ENCODE data around the gene NTN1. TPM values are rescaled to one million over a fixed set of nuclear protein-coding genes. Genes with fewer than 3 reads are reported as not detected.

NTN1 gene
- total RNA-seq, 4 donors from 2014 or later: 3.3 to 19.2 (median 10.4) TPM

- H3K4me1 ChIP-seq: peaks cover 2% of the 10 kb centered on the region in 2 donors
- H3K9me3 ChIP-seq: no peaks in the 10 kb centered on the region
- H3K4me3 ChIP-seq: no peak overlapping the region
- no peak for DNase-seq
- intact Hi-C loops (cut with DNase I; ENCODE audit: low total_unique reads): no loop called here
- no peak for TF ChIP-seq CTCF (IDR thresholded peaks at IDR 0.05)
- no peak for TF ChIP-seq POLR2A (IDR thresholded peaks at IDR 0.05)
- H3K27ac ChIP-seq: no peak overlapping the region
- H3K27me3 ChIP-seq: no peaks in the 10 kb centered on the region
- no peaks in the 10 kb centered on the region for H3K36me3 ChIP-seq
Observed at GRCh38 chr17:9200699-9201359, 179.5 kb downstream of the NTN1 start.

- Histone ChIP-seq H3K36me3 (no peaks in the 10 kb centered on the region), H3K4me1 (peaks cover 7 to 12% of the 10 kb centered on the region in 2 donors), H3K9me3 (no peaks in the 10 kb centered on the region), H3K27me3 (no peaks in the 10 kb centered on the region), H3K4me3 (no peak overlapping the region), H3K27ac (no peak overlapping the region)
- intact Hi-C loops (cut with DNase I; ENCODE audit: low total_unique reads): no loop called here
- TF ChIP-seq CTCF (IDR thresholded peaks at IDR 0.05) (no peak), POLR2A (IDR thresholded peaks at IDR 0.05) (no peak)
- no peak for DNase-seq
Observed at GRCh38 chr17:9202532-9202931, 181.2 kb downstream of the NTN1 start.

GRCh38 chr17:9203771-9204425 is 182.6 kb downstream of the NTN1 start:
- no peak for TF ChIP-seq CTCF (IDR thresholded peaks at IDR 0.05)
- TF ChIP-seq POLR2A (IDR thresholded peaks at IDR 0.05): no peak
- Histone ChIP-seq H3K9me3 (no peaks in the 10 kb centered on the region), H3K36me3 (no peaks in the 10 kb centered on the region), H3K4me3 (no peak overlapping the region), H3K27me3 (no peaks in the 10 kb centered on the region), H3K27ac (no peak overlapping the region), H3K4me1 (peaks cover 7 to 12% of the 10 kb centered on the region in 2 donors)
- no peak for DNase-seq
- intact Hi-C loops (cut with DNase I; ENCODE audit: low total_unique reads): no loop called here

- no peaks in the 10 kb centered on the region for H3K36me3 ChIP-seq
- TF ChIP-seq CTCF (IDR thresholded peaks at IDR 0.05): no peak
- no peak for TF ChIP-seq POLR2A (IDR thresholded peaks at IDR 0.05)
- peaks cover 7 to 12% of the 10 kb centered on the region in 2 donors for H3K4me1 ChIP-seq
- no peaks in the 10 kb centered on the region for H3K27me3 ChIP-seq
- no peak overlapping the region for H3K27ac ChIP-seq
- intact Hi-C loops (cut with DNase I; ENCODE audit: low total_unique reads): no loop called here
- no peak for DNase-seq
- no peaks in the 10 kb centered on the region for H3K9me3 ChIP-seq
- no peak overlapping the region for H3K4me3 ChIP-seq
Observed at GRCh38 chr17:9204637-9205329, 183.5 kb downstream of the NTN1 start.

Data from uterus (tissue), 4 donors.